HG02885 (cell line): ENCODE measurements around the gene SPATA2L.

Source experiments
- ATAC-seq: cut with Tn5 transposase; IDR thresholded peaks from one replicate; pipeline ENCODE4 v1.9.1; 2021; ENCODE audit warnings: mild to moderate bottlenecking; ENCODE audit not compliant: unreplicated experiment, poor library complexity

The SPATA2L gene

GRCh38 chr16:89701425-89702406 is at the start of gene SPATA2L:
Gene SPATA2L, minus strand, starts transcription at chr16:89701705. Its CDS starts 473 bp downstream, at chr16:89701232.
- ATAC-seq: peak; percentile 74

GRCh38 chr16:89749637-89750036 is 48.1 kb upstream of the SPATA2L start:
- no peak for ATAC-seq

GRCh38 chr16:89748921-89749320 is 47.4 kb upstream of the SPATA2L start:
- ATAC-seq: no peak

- ATAC-seq: no peak
These were observed 46.6 kb upstream of the SPATA2L start for GRCh38 chr16:89748076-89748475.

- ATAC-seq: no peak
These were observed 44.5 kb upstream of the SPATA2L start for GRCh38 chr16:89746043-89746442.

- ATAC-seq: no peak
These were observed 43.3 kb upstream of the SPATA2L start for GRCh38 chr16:89744813-89745212.

GRCh38 chr16:89742948-89743347 is 41.4 kb upstream of the SPATA2L start:
- ATAC-seq: no peak

GRCh38 chr16:89741342-89742014 is 40.0 kb upstream of the SPATA2L start:
- ATAC-seq: no peak

GRCh38 chr16:89739383-89739782 is 37.9 kb upstream of the SPATA2L start:
- ATAC-seq: no peak

- no peak for ATAC-seq
These were observed 37.2 kb upstream of the SPATA2L start for GRCh38 chr16:89738538-89739317.

- no peak for ATAC-seq
These were observed 36.5 kb upstream of the SPATA2L start for GRCh38 chr16:89738072-89738377.

- ATAC-seq: no peak
These were observed 36.0 kb upstream of the SPATA2L start for GRCh38 chr16:89737341-89738071.

GRCh38 chr16:89736554-89736953 is 35.0 kb upstream of the SPATA2L start:
- ATAC-seq: no peak

GRCh38 chr16:89733792-89734191 is 32.3 kb upstream of the SPATA2L start:
- no peak for ATAC-seq

GRCh38 chr16:89733322-89733721 is 31.8 kb upstream of the SPATA2L start:
- no peak for ATAC-seq

GRCh38 chr16:89732918-89733242 is 31.4 kb upstream of the SPATA2L start:
- no peak for ATAC-seq

- ATAC-seq: no peak
These were observed 30.8 kb upstream of the SPATA2L start for GRCh38 chr16:89732142-89732917.

- no peak for ATAC-seq
These were observed 29.2 kb upstream of the SPATA2L start for GRCh38 chr16:89730610-89731234.
